ENCODE measurements around the gene PLCB1. TPM values are rescaled to one million over a fixed set of nuclear protein-coding genes. Genes with fewer than 3 reads are reported as not detected.

Gene PLCB1
- total RNA-seq, 1 experiment from 2014 or later: 6.8 TPM

- H3K27me3 ChIP-seq (replicated peaks; ENCODE audit: insufficient read depth, low read depth, low read length, poor library complexity): no peaks in the 10 kb centered on the region
- intact Hi-C loops (cut with micrococcal nuclease; ENCODE audit: unreplicated experiment): no loop called here
- H3K4me1 ChIP-seq (ENCODE audit: insufficient read depth, low read length, poor library complexity, severe bottlenecking): no peaks in the 10 kb centered on the region
- ChIA-PET CTCF (no interaction called here), POLR2A (ENCODE audit: low non-redundant PET) (no interaction called here)
- DNase-seq (ENCODE audit: low spot score): no peak
- no peaks in the 10 kb centered on the region for H3K36me3 ChIP-seq (ENCODE audit: insufficient read depth, low read length, poor library complexity, severe bottlenecking)
- no peak for TF ChIP-seq CTCF (conservative IDR thresholded peaks at IDR 0.05; ENCODE audit: low read depth, low read length)
- TF ChIP-seq EZH2 (IDR thresholded peaks at IDR 0.05; ENCODE audit: borderline replicate concordance, low read depth, low read length, poor library complexity, severe bottlenecking): no peak
- no peaks in the 10 kb centered on the region for H3K9me3 ChIP-seq (ENCODE audit: low read depth, low read length, poor library complexity, severe bottlenecking)
- no TSS peak for BruUV-seq (replicated peaks)
- H3K27ac ChIP-seq (ENCODE audit: low read depth, low read length, poor library complexity, severe bottlenecking): no peak overlapping the region
- H3K4me3 ChIP-seq (ENCODE audit: low read depth, low read length, poor library complexity, severe bottlenecking): no peak overlapping the region
Observed at GRCh38 chr20:8783734-8784133, 651.7 kb downstream of the PLCB1 start.

GRCh38 chr20:8786383-8786782, 654.3 kb downstream of the PLCB1 start:
- H3K4me3 ChIP-seq (ENCODE audit: low read depth, low read length, poor library complexity, severe bottlenecking): no peak overlapping the region
- TF ChIP-seq CTCF (conservative IDR thresholded peaks at IDR 0.05; ENCODE audit: low read depth, low read length) (no peak), EZH2 (IDR thresholded peaks at IDR 0.05; ENCODE audit: borderline replicate concordance, low read depth, low read length, poor library complexity, severe bottlenecking) (no peak)
- ChIA-PET POLR2A (ENCODE audit: low non-redundant PET) (no interaction called here), CTCF (no interaction called here)
- no peaks in the 10 kb centered on the region for H3K36me3 ChIP-seq (ENCODE audit: insufficient read depth, low read length, poor library complexity, severe bottlenecking)
- no peak overlapping the region for H3K27ac ChIP-seq (ENCODE audit: low read depth, low read length, poor library complexity, severe bottlenecking)
- H3K27me3 ChIP-seq (replicated peaks; ENCODE audit: insufficient read depth, low read depth, low read length, poor library complexity): no peaks in the 10 kb centered on the region
- H3K4me1 ChIP-seq (ENCODE audit: insufficient read depth, low read length, poor library complexity, severe bottlenecking): no peaks in the 10 kb centered on the region
- intact Hi-C loops (cut with micrococcal nuclease; ENCODE audit: unreplicated experiment): no loop called here
- DNase-seq (ENCODE audit: low spot score): no peak
- no peaks in the 10 kb centered on the region for H3K9me3 ChIP-seq (ENCODE audit: low read depth, low read length, poor library complexity, severe bottlenecking)
- no TSS peak for BruUV-seq (replicated peaks)

GRCh38 chr20:8787090-8787489, 655.0 kb downstream of the PLCB1 start:
- H3K4me1 ChIP-seq (ENCODE audit: insufficient read depth, low read length, poor library complexity, severe bottlenecking): no peaks in the 10 kb centered on the region
- no peak overlapping the region for H3K27ac ChIP-seq (ENCODE audit: low read depth, low read length, poor library complexity, severe bottlenecking)
- H3K4me3 ChIP-seq (ENCODE audit: low read depth, low read length, poor library complexity, severe bottlenecking): no peak overlapping the region
- no peaks in the 10 kb centered on the region for H3K9me3 ChIP-seq (ENCODE audit: low read depth, low read length, poor library complexity, severe bottlenecking)
- DNase-seq (ENCODE audit: low spot score): no peak
- TF ChIP-seq CTCF (conservative IDR thresholded peaks at IDR 0.05; ENCODE audit: low read depth, low read length): no peak
- no peak for TF ChIP-seq EZH2 (IDR thresholded peaks at IDR 0.05; ENCODE audit: borderline replicate concordance, low read depth, low read length, poor library complexity, severe bottlenecking)
- POLR2A ChIA-PET (ENCODE audit: low non-redundant PET): no interaction called here
- BruUV-seq (replicated peaks): no TSS peak
- intact Hi-C loops (cut with micrococcal nuclease; ENCODE audit: unreplicated experiment): no loop called here
- CTCF ChIA-PET: no interaction called here
- no peaks in the 10 kb centered on the region for H3K36me3 ChIP-seq (ENCODE audit: insufficient read depth, low read length, poor library complexity, severe bottlenecking)
- H3K27me3 ChIP-seq (replicated peaks; ENCODE audit: insufficient read depth, low read depth, low read length, poor library complexity): no peaks in the 10 kb centered on the region
